Stimulated activated CD8-positive, alpha-beta memory T cell treated with anti-CD3 and anti-CD28 coated beads, Interleukin-2, amount 100 ng/mL, for 1 hour (primary cell): Measurements from ENCODE around the gene RNF181.
A peak's percentile ranks its signal among the peaks of the same experiment; 100 is the strongest.
"Not testable (repeated sequence)": the region's sequence is repeated elsewhere in the genome, so short reads cannot be mapped to it uniquely, and the experiment has no call there.

ENCODE experiments used
- DNase-seq, 2 donors: peaks; one replicate each; pipeline ENCODE4 v3.0.0-alpha.2; 2020; ENCODE audit warnings: low read depth in 2 of 2

The RNF181 gene, protein sequence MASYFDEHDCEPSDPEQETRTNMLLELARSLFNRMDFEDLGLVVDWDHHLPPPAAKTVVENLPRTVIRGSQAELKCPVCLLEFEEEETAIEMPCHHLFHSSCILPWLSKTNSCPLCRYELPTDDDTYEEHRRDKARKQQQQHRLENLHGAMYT

DNA sequence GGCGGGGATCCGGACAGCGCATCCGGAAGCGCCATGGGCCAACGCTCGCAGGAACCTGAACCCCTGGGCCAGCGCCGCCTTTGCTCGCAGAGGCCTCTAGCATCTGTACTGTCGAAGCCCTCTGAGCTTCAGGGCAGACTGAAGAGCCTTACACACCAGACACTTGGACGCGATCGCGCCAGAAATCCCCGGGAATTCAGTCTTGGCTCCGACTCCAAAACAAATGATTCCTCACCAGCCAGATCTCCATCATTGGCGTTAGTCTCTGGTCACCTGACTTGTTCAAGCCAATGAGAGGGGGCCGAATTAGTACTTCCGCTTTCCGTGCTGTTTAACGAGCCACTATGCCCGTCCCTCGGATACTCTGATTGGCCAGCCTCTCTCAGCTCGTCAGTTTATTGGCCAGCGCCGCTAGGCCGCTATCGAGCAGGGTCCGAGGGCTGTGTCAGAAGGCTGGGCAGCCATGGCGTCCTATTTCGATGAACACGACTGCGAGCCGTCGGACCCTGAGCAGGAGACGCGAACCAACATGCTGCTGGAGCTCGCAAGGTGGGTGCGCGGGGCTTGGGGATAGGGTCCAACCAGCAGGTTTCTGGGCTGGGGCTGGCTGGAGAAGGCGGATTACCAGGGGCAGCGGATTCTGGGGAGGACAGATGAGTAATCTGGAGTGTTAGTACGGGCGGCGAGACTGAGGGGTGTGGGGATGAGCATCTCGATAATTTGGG lies at the start of gene RNF181:
Gene RNF181 (plus strand): TSS at position 445 of the 725 bp plus-strand sequence. CDS start 19 bp downstream, at position 464.
- peak; percentile 76 to 81 for DNase-seq

DNA sequence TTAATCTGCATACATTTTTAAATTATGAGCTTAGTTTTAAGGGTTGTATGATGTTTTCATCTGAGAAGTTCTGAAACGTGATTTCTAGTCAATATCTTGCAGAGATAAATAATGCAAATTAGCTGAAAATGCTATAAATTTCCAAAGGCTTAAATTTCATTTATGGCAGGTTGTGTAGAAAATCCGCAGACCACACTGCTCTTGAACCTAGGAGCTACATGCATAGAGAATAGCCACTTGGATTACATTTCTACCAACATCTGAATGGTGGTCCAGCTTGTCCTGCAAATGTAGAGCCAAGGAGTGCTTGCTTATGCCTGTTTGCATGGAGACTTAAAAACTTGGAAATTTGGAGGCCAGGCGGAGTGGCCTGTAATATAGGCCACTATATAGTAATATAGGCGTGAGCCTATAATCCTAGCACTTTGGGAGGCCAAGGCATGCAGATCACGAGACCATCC lies 49.7 kb upstream of the RNF181 start:
- DNase-seq: no peak

DNA sequence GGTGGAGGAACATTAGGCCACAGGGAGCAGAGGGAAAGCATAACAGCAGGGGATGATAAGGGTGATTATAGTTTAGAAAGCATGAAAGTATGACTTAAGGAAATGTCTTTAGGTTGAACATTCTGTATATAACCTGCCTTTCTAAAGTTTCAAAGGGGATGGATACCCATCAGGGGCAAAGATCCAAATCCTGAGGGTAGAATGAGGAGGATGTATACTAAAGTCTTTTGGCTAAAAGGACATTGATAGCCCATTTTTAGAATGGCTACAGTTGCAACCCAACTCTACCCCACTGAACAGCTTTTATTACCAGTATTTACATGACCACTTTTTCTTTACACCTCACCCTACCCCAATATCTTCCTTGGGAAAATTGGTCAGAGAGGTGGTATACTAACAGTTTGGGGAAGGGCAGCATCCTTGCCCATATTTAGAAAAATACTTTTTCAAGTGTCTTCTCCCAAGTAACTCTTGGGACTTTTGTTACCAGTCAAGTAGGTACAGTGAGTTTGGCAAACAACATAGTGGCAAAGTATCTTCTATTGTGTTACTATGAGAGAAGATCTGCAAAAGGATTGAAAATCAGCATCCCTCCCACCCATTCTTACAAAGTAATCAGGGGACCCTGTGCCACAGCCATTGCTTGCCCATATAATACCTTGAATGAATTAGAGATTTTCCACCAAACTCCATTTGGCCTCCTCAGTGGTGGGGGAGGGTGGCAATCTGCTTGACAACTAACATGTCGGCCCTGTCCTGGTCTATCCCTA lies 48.3 kb upstream of the RNF181 start:
- DNase-seq: no peak

DNA sequence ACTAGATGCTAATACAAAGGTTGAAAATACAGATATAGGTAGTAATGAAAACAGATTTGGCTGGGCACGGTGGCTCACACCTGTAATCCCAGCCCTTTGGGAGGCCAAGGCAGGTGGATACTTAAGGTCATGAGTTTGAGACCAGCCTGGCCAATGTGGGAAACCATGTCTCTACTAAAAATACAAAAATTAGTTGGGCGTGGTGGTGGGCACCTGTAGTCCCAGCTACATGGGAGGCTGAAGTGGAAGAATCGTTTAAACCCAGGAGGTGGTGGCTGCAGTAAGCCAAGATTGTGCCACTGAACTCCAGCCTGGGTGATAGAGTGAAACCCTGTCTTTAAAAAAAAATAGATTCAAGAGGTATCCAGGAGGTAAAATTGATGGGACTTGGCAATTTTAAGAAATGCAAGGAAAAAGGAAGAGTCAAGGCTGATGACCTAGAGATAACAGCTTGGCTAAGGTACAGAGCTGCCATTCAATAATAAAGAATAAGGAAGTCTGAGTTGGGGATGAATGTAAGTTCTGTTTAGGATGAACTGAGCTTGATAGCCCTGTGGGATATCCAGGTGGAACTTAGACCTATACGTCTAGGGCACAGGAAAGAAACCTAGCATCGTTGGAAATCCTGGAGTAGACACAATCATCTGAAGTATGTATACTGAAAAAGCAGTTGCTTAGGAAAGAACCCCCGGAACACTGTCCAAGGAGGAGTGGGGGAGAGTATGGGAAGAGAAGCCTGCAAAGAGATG lies 47.5 kb upstream of the RNF181 start:
- DNase-seq: no peak

DNA sequence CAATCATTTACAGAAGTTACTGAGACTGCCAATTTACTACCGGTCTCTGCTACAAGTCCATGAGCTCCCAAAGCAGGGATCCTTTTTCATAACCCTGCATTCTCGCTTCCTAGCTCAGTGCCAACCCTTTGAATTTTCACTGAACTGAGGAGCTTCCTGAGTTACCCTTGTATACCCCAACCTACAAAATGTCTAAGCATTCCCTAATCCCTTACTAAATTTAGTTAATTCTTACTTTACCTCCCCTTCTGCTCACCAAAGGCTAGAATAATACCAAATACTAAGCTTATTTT lies 47.0 kb upstream of the RNF181 start:
- no peak for DNase-seq

- DNase-seq: no peak
Measured at GRCh38 chr2:85549095-85549494, 46.5 kb upstream of the RNF181 start.

DNA sequence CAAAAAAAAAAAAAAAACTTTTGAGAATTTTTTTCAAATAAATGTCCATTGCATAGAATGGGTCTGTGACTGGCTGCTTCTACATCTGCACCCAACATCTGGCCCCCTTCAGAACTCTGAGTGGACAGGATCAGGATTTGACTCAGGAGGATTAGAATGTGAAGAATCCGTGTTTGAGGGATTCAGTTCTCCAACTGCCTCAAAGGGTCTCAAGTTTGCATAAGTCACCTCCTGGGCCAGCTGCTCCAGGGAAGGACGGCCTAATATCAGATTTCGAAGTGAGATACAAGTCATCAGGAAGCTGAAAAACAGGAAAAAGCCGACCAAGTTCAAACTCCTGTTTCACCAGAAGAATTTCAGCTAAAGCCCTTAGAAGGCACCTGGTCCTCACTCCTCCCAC lies 45.7 kb upstream of the RNF181 start:
- DNase-seq: no peak

DNA sequence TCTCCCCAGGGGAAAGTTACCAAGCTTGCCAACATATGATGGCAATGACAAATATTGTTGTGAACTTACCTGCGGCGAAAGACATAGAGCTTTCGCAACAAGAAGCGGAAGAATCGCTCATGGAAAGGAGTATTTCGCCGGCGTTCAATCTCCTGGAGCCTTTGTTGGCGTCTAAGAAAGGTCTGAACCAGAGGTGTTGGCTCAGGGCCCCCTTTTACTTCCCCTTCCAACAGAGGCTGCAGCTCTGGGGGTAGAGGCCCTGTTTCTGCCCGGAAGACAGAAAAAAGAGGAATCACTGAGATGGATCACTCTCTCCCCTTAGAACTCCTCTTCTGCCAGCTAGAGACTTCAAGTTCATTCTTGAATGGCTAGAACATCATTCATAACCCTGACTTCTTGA lies 45.1 kb upstream of the RNF181 start:
- DNase-seq: no peak

- DNase-seq: peak; percentile 78 to 83
Measured at GRCh38 chr2:85551698-85552678, 43.6 kb upstream of the RNF181 start.

DNA sequence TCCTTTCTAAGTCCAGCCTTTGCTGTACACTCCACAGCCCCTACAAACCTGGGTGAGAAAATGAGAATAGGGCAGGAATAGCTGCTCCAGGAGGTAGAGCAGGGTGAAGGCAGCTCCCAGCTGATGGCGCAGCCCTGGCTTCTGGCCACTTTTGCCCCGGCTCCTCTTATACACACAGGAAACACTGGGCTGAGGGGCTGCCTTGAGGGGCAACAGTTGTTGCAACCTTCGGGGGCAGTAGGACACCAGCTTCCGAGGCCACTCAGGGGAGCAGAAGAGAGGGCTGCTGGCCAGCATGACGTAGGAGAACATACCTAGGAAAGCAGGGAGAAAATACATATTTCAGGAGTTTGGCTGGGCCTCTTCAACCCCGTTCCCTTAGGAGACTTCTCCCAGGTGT lies 42.4 kb upstream of the RNF181 start:
- no peak for DNase-seq

- DNase-seq: no peak
Measured at GRCh38 chr2:85554980-85555612, 40.4 kb upstream of the RNF181 start.

DNA sequence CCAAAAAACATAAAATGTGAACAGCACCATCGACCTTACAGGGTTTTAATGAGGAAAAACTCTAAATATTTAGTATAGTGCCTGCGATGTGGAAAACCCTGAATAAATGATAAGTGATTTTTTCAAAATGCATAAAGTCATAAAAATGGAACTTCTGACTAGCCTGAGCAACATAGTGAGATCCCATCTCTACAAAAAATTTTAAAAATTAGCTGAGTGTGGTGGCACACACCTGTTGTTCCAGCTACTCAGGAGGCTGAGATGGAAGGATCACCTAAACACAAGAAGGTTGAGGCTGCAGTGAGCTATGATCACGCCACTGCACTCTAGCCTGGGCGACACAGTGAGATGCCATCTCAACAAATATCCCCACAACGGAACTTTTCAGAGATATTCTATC lies 38.4 kb upstream of the RNF181 start:
- no peak for DNase-seq

DNA sequence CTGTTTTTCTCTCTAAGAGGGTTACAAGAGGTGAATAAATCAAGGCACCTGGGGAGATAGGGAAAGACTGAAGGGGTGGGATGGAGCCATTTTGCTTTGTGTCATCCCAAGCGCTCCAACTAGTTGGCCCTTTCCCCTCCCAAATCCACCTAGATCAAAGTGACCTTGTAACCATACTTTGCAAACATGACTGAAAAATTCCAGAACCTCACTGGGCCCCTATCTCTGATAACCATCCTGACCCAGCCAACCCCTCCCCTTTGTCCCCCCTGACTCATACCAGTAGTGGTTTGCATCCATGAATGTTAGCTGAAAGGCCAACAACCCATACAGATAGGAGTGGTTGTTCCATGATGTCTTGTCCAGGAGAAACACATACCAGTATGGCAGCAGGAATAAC lies 37.4 kb upstream of the RNF181 start:
- DNase-seq: no peak

DNA sequence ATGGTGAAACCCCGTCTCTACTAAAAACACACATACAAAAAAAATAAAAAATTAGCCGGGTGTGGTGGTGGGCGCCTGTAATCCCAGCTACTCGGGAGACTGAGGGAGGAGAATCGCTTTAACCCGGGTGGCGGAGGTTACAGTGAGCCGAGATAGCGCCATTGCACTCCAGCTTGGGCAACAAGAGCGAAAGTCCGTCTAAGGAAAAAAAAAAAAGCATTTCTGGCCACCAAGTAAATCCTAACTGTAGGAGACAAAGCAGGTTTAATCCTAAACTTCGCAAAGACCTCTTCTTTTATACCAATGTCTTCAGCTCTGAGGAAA lies 35.2 kb upstream of the RNF181 start:
- DNase-seq: not testable (repeated sequence)

DNA sequence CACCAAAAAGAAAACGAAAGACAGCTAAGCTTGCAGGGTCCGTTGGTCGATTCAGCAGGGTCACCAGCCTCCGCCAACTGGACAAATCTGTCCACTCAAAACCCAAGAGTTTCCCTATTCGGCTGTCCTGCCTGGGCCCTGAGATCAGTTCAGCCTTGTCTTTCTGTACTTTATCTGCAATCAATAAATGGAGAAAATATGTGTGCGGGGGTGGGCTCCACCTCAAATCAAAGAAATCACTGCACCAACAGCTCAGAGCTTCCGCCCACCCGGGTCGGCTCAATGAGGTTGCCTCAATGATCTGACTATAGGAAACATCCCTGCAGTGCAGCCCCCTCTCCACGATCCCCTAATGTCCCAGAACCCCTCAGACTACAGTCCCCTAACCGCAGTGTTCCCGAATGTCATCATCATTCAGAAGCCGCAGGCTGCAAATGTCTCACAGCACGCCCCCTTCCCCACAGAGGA lies 34.7 kb upstream of the RNF181 start:
- DNase-seq: no peak

DNA sequence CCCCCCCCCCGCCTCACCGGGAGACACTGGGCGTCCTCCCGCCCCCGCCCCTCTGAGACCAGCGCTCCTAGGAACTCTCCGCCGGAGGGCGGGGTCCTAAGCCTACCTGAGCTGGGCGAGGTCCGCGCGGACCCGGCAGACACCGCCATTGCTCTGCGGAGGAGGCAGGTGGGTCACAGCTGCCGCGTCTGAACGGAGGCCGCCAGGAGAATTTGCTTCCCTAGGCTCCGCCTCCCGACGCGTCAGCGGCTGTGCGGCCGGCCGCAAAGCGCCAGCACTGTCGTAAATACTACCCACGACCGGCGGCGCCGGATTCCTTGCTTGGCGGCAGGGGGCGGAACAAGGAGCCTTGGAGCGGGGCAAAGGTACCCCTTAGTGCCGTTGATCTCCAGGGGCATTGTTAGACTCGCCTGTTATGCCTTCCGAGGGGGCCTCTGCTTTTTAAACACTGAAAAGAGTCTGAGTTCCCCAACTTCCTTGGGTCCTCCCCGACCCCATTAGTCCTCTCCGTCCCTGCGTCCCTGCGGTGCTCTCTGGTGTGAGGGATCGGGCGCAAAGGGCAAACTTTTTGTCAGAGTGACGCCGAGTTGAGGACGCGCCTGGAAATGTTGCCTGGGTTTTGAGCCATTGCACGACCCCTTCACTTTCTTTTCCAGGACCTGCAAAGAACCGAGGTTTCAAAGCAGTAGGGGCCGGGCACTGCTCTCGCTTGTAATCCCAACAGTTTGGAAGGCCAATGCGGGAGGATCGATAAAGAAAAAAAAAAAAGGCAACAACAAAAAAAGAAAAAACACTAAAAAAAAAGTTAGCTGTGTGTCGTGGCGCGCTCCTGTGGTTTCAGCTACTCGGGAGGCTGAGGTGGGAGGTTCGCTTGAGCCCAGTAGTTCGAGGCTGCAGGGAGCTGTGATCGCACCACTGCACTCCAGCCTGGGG lies 34.0 kb upstream of the RNF181 start, which contains the start of gene GGCX:
Gene GGCX (minus strand): TSS at position 214 of the 933 bp plus-strand sequence. CDS start 65 bp downstream, at position 149.
- DNase-seq: peak; percentile 88 to 94

GRCh38 chr2:85564144-85564563 lies 31.4 kb upstream of the RNF181 start:
- DNase-seq: no peak

DNA sequence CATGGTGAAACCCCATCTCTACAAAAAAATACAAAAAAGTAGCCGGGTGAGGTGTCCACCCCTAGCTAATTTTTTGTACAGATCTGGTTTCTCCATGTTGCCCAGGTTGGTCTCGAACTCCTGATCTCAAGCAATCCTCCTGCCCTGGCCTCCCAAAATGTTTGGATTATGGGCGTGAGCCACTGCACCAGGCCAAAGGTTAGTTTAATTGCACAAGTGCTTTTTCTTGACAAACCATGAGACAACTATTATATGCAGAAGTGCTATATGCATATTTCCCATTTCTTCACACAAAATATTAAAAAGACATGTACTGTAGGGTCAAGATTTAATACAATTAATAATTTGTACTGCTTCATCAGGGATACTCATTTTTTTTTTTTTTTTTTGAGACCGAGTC lies 29.3 kb upstream of the RNF181 start:
- no peak for DNase-seq

GRCh38 chr2:85575739-85576138 lies 19.8 kb upstream of the RNF181 start:
- no peak for DNase-seq

DNA sequence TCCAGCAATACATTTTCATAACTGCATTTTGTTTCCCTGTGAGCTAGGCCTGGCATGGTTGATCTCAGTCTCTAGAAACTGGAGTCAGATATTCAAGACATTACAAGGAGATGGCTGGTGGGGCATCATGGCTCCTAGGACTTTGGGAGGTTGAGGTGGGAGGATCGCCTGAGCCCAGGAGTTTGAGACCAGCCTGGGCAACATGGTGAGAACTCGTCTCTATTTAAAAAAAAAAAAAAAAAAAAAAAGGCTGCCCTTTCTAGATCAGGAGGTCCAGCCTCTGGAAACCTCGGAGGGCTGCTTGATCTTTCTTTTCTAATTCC lies 18.5 kb upstream of the RNF181 start:
- DNase-seq: no peak
